Activated CD8-positive, alpha-beta T cell treated with anti-CD3 and anti-CD28 coated beads for 36 hours (primary cell): ENCODE measurements around the gene CASKIN1. TPM values are rescaled to one million over a fixed set of nuclear protein-coding genes. Genes with fewer than 3 reads are reported as not detected.

Experiments used
- ATAC-seq: fragments of 200-7000 bp; cut with Tn5 transposase; one replicate; pipeline ENCODE4 v1.10.0; 2021; ENCODE audit warnings: mild to moderate bottlenecking, moderate library complexity
- CTCF ChIA-PET: fragments of 350-600 bp; sonication (Branson Sonifier 250); formaldehyde crosslinking; loops from one replicate; lab custom pipeline; 2021; ENCODE audit warnings: antibody characterized with exemption; lab: Charles Lee
- POLR2A ChIA-PET: fragments of 350-600 bp; sonication (Branson Sonifier 250); formaldehyde crosslinking; loops from one replicate; lab custom pipeline; 2021; ENCODE audit warnings: antibody characterized with exemption; lab: Charles Lee
- DNase-seq: peaks from one replicate; pipeline ENCODE4 v3.0.0-alpha.2; 2020
- H3K27ac Mint-ChIP-seq: one replicate; pipeline ENCODE4 v1.8.0; 2021; ENCODE audit warnings: mild to moderate bottlenecking, mixed read lengths
- H3K27me3 Mint-ChIP-seq: one replicate; pipeline ENCODE4 v1.8.0; 2021; ENCODE audit warnings: mixed read lengths
- H3K36me3 Mint-ChIP-seq: one replicate; pipeline ENCODE4 v1.8.0; 2021; ENCODE audit warnings: low read depth, mixed read lengths
- H3K4me1 Mint-ChIP-seq: one replicate; pipeline ENCODE4 v1.8.0; 2021; ENCODE audit warnings: low read depth, mixed read lengths
- H3K4me3 Mint-ChIP-seq: one replicate; pipeline ENCODE4 v1.8.0; 2021; ENCODE audit warnings: mild to moderate bottlenecking, moderate library complexity, mixed read lengths
- H3K9me3 Mint-ChIP-seq: one replicate; pipeline ENCODE4 v1.8.0; 2021; ENCODE audit warnings: mixed read lengths
- CTCF ChIP-seq: fragments of 200-600 bp; IDR thresholded peaks from one replicate; pipeline ENCODE4 v1.8.0; 2022; ENCODE audit warnings: antibody characterized with exemption, mild to moderate bottlenecking
- intact Hi-C: fragments of 100-400 bp; cut with micrococcal nuclease; formaldehyde crosslinking; loops from one replicate; pipeline ENCODE4 v1.10.0; 2022
- total RNA-seq, 2 experiments: library from RNA; stranded (reverse); gene quantifications; one replicate each; pipeline ENCODE4 v1.2.3, GENCODE V29; 2021

Gene CASKIN1
- total RNA-seq, 2 experiments from 2014 or later = 4.4 to 7.2 TPM

GRCh38 chr16:2223942-2224486 is 27.6 kb upstream of the CASKIN1 start:
- H3K4me1 Mint-ChIP-seq = peaks cover 10% of the 10 kb centered on the region
- peak; percentile 4 for ATAC-seq
- peak overlapping the region; percentile 80 for H3K4me3 Mint-ChIP-seq
- ChIA-PET CTCF (interaction anchor here (1.8 to 2.7 kb wide), 2 partner anchors 28 to 29 kb away, joined by 6 to 9 read pairs; partner anchors contain the start of gene ECI1), POLR2A (interaction anchor here (1.0 to 4.0 kb wide), 4 partner anchors 10 to 69 kb away, joined by 3 to 19 read pairs (median 4); partner anchors contain the start of genes ECI1 and TRAF7)
- peak overlapping the region; percentile 52 for H3K27ac Mint-ChIP-seq
- no peak for TF ChIP-seq CTCF
- peaks cover 4% of the 10 kb centered on the region for H3K36me3 Mint-ChIP-seq
- H3K27me3 Mint-ChIP-seq = no peaks in the 10 kb centered on the region
- intact Hi-C loops = no loop called here
- no peaks in the 10 kb centered on the region for H3K9me3 Mint-ChIP-seq
- peak; percentile 48 for DNase-seq

DNA sequence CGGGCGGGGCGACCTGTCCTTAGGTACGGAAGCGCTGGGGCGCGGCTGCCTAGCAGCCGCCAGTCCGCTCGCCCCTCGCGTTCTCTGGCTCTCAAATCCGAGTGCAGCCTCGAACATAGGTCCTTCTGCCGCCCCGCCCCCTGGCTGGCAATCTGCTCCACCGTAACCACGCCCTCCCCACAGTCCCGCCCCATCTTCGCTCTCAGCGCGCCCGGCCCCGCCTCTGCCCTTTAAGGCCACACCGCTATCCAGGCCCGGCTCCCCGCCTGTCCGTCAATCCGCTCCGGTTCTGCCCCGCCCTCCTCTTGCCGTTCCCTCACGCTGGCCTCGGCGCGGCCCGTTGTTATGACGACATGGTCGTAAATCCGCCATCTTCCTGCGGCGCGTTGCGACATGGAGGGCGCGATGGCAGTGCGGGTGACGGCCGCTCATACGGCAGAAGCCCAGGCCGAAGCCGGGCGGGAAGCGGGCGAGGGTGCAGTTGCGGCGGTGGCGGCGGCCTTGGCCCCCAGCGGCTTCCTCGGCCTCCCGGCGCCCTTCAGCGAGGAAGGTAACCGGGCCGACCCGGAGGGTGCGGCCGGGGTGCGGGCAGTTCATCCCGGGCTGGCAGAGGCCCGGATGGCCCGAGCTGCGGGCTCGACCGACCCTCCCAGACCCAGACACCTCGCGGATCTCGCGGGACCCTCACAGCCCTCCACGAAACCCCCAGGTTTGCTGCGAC is 27.0 kb upstream of the CASKIN1 start, which contains the start of gene E4F1:
Gene E4F1, plus strand, starts transcription at position 371 of the 721 bp plus-strand sequence. Its CDS starts 23 bp downstream, at position 394.
- peak; percentile 99 for ATAC-seq
- peak within 1 kb of the TSS; percentile 52 for H3K27ac Mint-ChIP-seq
- H3K36me3 Mint-ChIP-seq = peaks cover 4% of the 10 kb centered on the region
- no peaks in the 10 kb centered on the region for H3K9me3 Mint-ChIP-seq
- TF ChIP-seq CTCF = no peak
- peak; percentile 100 for DNase-seq
- intact Hi-C loops = no loop called here
- ChIA-PET POLR2A (interaction anchor here (0.6 to 4.0 kb wide), 6 partner anchors 11 to 68 kb away, joined by 3 to 19 read pairs (median 3); partner anchors contain the start of genes ECI1 and TRAF7), CTCF (interaction anchor here (1.1 to 2.7 kb wide), 3 partner anchors 14 to 29 kb away, joined by 3 to 9 read pairs (median 6); partner anchors contain the start of gene ECI1)
- peaks cover 10% of the 10 kb centered on the region for H3K4me1 Mint-ChIP-seq
- no peaks in the 10 kb centered on the region for H3K27me3 Mint-ChIP-seq
- peak within 1 kb of the TSS; percentile 80 for H3K4me3 Mint-ChIP-seq

DNA sequence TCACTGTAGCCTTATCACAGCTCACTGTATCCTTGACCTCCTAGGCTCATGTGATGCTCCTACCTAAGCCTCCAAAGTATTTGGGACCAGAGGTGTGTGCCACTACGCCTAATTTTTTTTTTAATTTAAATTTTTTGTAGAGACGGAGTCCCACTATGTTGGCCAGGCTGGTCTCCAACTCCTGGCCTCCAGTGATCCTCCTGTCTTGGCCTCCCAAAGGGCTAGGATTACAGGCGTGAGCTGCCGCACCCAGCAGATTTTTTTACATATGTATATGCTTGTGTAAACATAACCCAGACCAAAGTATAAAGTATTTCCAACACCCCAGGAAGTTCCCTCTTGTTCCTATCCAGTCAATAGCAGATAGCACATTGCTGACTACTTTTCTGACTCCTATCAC is 19.9 kb upstream of the CASKIN1 start:
- H3K36me3 Mint-ChIP-seq = peaks cover 29% of the 10 kb centered on the region
- ChIA-PET POLR2A (interaction anchor here (1.2 to 2.6 kb wide), 5 partner anchors 10 to 252 kb away, joined by 3 to 17 read pairs (median 6); partner anchors contain the start of genes MLST8, RPS2 and TRAF7), CTCF (interaction anchor here (1.1 to 1.5 kb wide), 2 partner anchors 22 to 34 kb away, joined by 4 to 5 read pairs; no protein-coding TSS in a partner anchor)
- ATAC-seq = no peak
- peak overlapping the region; percentile 92 for H3K4me3 Mint-ChIP-seq
- intact Hi-C loops = no loop called here
- TF ChIP-seq CTCF = no peak
- H3K9me3 Mint-ChIP-seq = no peaks in the 10 kb centered on the region
- H3K4me1 Mint-ChIP-seq = peaks cover 21% of the 10 kb centered on the region
- no peaks in the 10 kb centered on the region for H3K27me3 Mint-ChIP-seq
- H3K27ac Mint-ChIP-seq = peak overlapping the region; percentile 36
- DNase-seq = no peak

DNA sequence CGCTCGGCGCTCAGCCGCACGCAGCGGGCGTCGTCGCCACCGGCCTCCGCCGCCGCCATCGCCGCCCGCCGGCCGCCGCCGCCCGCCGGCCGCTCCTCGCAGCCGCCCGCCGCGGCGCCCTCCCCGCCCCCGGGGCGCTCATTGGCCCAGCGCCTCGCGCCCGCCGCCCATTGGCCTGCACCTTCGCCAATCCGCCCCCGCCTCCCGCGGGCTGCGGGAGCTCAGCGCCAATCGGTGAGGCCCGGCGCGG is 18.2 kb upstream of the CASKIN1 start, which contains the start of gene PGP:
Gene PGP, minus strand, starts transcription at position 122 of the 250 bp plus-strand sequence. Its CDS starts 63 bp downstream, at position 59.
- no peak for DNase-seq
- peaks cover 21% of the 10 kb centered on the region for H3K4me1 Mint-ChIP-seq
- no peaks in the 10 kb centered on the region for H3K9me3 Mint-ChIP-seq
- peaks cover 29% of the 10 kb centered on the region for H3K36me3 Mint-ChIP-seq
- peak within 1 kb of the TSS; percentile 94 for H3K27ac Mint-ChIP-seq
- peak within 1 kb of the TSS; percentile 92 for H3K4me3 Mint-ChIP-seq
- POLR2A ChIA-PET = interaction anchor here (1.0 to 2.6 kb wide), 6 partner anchors 9 to 223 kb away, joined by 3 to 17 read pairs (median 6); partner anchors contain the start of genes MLST8 and TRAF7
- intact Hi-C loops = no loop called here
- CTCF ChIA-PET = interaction anchor here (1.0 to 1.5 kb wide), 4 partner anchors 9 to 62 kb away, joined by 3 to 5 read pairs (median 4); partner anchors contain the start of genes MLST8 and TRAF7
- TF ChIP-seq CTCF = no peak
- ATAC-seq = no peak
- no peaks in the 10 kb centered on the region for H3K27me3 Mint-ChIP-seq
